GM19099 (cell line): ENCODE results near the gene IRX6.

ENCODE experiments used
- POLR2A ChIP-seq: IDR thresholded peaks from 3 replicates; pipeline ENCODE4 v1.6.1; 2011; ENCODE audit warnings: low read depth; ENCODE audit not compliant: insufficient read length; ENCODE audit errors: extremely low read depth

Gene IRX6

GRCh38 chr16:55323637-55324271 is at the start of gene IRX6:
IRX6 (plus strand) TSS chr16:55324203; CDS start chr16:55325092, 889 bp downstream.
- no peak for TF ChIP-seq POLR2A

GRCh38 chr16:55274391-55274790 is 49.6 kb upstream of the IRX6 start:
- TF ChIP-seq POLR2A = no peak

DNA sequence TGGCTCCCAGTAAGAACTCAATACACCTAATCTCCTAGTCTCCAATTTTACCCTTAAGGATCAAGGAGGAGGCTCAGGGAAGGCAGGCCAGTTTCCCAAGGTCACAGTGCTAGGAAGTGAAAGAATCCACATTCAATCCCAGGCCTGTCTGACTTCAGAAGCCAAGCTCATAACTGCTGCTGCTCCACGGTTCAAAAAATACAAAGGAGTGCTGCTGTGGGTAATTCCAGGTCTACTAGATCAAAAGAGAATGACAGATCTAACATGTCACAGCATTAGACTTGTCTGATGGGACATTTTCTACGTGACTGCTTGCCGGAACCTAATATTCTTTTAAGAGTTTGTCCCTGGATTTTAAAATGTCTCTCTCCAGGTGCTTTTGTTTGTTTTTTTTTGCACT is 48.8 kb upstream of the IRX6 start:
- TF ChIP-seq POLR2A = no peak

DNA sequence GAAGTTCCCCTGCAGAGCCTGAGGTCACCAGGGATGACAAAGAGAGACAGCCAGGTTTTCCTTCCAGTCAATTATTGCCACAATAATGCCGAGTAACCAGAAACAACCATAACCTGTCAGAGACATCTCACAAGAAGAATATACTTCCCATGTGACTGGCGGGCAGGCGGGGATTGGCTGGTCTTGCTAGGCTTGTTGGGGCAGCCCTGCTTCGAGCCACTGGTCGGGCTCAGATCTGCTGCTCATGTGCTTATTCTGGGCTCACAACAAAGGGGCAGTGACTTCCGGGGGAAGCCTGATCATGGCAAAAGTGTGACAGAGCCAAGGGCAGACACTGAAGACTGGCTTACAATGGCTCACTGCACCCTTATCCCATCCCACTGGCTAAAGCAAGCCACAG is 48.1 kb upstream of the IRX6 start:
- TF ChIP-seq POLR2A = no peak

GRCh38 chr16:55277536-55277935 is 46.5 kb upstream of the IRX6 start:
- no peak for TF ChIP-seq POLR2A

DNA sequence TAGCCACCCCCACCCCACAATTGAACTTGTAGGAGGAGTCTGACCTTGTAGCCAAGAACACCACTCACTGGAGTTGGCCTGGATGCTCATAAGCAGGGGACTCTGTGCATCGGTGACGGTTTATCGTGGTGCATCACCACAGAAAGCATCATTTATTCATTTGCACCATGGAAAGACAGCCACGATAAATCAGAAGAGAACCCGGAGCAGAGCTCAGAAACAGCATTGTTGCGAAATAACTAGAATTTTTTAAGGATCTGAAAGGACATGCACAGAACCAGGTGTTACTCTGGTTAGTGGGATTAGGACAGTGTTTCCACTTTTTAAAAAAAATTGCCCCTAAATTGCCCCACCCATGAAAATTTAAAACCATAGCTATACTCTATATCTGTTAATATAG is 44.4 kb upstream of the IRX6 start:
- no peak for TF ChIP-seq POLR2A

DNA sequence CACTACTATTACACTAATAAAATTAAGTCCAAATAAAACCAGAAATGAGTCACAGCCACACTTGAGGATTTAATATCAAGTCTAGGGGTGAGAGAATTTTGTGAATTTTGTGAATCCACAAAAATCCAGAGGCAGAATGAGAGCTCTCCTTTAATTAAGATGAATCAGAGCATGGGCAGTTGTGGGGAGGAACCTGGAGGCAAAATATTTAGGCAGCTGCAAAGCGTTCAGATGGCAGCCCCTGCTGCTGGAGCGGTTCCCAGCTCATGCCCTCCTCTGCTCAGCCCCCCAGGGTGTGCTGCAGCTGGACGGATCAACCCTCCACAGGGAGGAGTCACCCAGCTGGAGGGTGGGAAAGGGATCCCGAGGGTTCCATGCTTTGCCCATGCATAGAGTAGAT is 43.4 kb upstream of the IRX6 start:
- TF ChIP-seq POLR2A = no peak

DNA sequence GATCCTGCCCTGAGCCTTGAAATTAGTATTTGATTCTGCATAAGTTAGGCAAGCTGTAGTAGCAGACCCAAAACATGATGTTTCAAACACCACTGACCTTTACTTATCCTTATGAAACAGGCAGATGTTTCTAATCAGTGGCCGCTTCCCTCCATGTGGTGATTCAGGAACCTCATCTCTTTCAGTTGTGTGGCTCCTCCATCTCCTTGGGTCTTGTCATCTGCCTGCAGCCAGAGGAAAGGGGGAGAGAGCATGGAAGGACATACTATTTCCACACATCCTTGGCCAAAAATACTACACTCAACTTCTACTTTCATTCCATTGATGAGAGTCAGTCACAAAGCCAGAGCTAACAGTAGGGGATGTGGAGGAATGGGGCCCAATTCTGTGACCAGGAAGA is 41.6 kb upstream of the IRX6 start:
- no peak for TF ChIP-seq POLR2A

GRCh38 chr16:55283812-55284717 is 39.9 kb upstream of the IRX6 start:
- TF ChIP-seq POLR2A = no peak

DNA sequence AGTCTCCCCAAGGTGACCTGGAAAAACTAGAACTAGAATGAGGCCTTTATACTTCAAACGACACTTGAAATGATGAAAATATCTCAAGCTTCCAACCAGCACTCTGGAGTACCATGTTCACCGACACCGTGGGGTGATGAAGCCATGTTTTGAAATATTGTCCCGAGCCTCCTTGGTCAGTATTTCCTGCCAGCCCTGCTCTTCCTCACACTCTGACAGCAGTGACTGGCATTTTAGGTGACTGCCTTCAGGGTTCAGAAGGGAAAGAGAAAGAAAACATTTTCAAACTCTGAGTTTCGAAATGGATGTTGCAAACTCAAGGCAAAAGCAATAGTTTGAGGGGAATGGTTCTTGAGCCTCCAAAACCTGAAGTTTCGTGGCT is 39.3 kb upstream of the IRX6 start:
- TF ChIP-seq POLR2A = no peak

GRCh38 chr16:55285586-55285985 is 38.4 kb upstream of the IRX6 start:
- TF ChIP-seq POLR2A = no peak

- TF ChIP-seq POLR2A = no peak
These were observed 34.6 kb upstream of the IRX6 start for GRCh38 chr16:55289353-55289752.

DNA sequence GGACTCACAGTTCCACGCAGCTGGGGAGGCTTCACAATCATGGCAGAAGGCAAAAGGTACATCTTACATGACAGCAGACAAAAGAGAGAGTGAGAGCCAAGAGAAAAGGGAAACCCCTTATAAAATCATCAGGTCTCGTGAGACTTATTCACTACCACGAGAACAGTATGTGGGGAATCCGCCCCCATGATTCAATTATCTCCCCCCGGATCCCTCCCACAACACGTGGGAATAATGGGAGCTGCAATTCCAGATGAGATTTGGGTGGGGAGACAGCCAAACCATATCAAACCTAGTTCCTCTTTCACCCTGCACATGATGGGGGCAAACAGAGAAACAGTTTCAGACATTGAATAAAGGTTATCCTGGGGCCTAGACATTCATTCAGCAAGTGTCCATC is 32.2 kb upstream of the IRX6 start:
- TF ChIP-seq POLR2A = no peak

DNA sequence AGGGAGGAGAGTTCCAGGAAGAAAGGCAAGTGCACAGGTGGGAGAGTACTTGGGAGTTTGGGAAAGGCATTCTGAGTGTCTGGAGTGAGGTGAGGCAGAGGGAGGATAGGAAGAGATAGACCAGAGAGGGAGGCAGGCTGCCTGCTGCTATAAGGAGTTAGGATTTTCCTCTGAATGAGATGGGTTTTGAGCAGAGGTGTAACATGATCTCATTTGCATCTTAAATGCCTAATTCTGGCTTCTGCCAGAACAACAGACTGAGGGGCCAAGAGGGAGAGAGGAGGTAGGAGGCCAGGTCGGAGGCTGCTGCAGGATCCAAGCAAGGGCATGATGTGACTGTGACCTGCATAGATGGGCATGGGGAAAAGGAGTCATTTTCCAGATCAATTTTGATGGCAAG is 31.5 kb upstream of the IRX6 start:
- TF ChIP-seq POLR2A = no peak

GRCh38 chr16:55294129-55294528 is 29.9 kb upstream of the IRX6 start:
- TF ChIP-seq POLR2A = no peak

DNA sequence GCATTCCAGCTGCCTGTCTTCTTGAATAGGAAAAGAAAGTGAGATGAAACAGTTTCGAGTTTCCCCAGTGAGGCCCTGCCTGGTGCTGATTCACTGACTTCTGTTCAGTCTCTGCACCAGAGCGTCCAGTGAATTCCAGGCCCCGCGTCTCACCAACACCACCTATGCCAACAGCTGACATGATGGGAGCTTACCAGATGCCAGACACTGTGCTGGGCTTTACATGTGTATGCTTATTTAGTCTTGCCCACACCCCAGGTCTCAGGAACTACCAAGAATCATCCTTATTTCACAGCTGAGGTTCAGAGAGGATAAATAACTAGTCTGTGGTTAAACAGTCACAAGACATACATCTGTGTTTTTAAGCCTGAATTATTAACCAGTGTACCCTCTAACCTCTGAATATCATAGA is 29.1 kb upstream of the IRX6 start:
- TF ChIP-seq POLR2A = no peak
